ENCODE results near the gene SPATA31D3.

DNA sequence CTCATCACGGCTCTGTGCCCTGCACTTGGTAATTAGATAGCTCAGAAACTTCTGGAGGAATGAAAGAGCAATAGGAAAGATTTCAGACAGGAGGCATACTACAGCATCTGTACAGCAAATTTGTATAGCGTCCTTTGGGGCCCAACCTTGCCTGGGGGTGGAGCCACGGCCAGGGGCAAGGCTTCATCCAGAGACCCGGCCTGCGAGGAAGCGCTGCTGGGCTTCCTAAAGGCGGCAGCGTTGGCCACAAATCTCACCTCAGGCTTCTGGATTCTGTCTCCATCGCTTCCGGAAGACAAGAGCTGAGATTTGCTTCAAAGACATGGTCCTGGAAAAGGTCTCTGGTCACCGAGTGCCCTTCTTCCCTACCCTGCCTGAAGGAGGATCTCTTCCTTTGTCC, 33.1 kb downstream of the SPATA31D3 start:
- TF ChIP-seq EZH2 (IDR thresholded peaks at IDR 0.05; ENCODE audit: insufficient read depth, poor library complexity, severe bottlenecking) (no peak), EZH2phosphoT487 (IDR thresholded peaks at IDR 0.05; ENCODE audit: insufficient read depth, low read depth) (no peak)

Measured in GM23248 (cell line).